Tibial nerve (tissue), 3 donors: ENCODE measurements around the gene TWSG1.

Experiments used
- CTCF ChIP-seq, 5 experiments: fragments of 200-600 bp in 3 of 5; fragments of 450-650 bp in 2 of 5; sonication (generic) in 3 of 5; IDR thresholded peaks; one replicate each; pipeline ENCODE4 v1.5.1; 2016 to 2019; ENCODE audit warnings: antibody characterized with exemption in 5 of 5, mild to moderate bottlenecking in 3 of 5, moderate library complexity in 2 of 5
- POLR2A ChIP-seq, 2 donors: fragments of 450-650 bp; IDR thresholded peaks; one replicate each; pipeline ENCODE4 v1.6.1; 2017; ENCODE audit warnings: antibody characterized with exemption in 2 of 2, mild to moderate bottlenecking in 2 of 2, moderate library complexity in 2 of 2

GRCh38 chr18:9292047-9292446 is 42.5 kb upstream of the TWSG1 start:
- TF ChIP-seq CTCF (IDR thresholded peaks at IDR 0.05), result no peak
- TF ChIP-seq POLR2A (IDR thresholded peaks at IDR 0.05), result no peak
